Measurements from ENCODE around the gene SARS1. TPM values are rescaled to one million over a fixed set of nuclear protein-coding genes. Genes with fewer than 3 reads are reported as not detected.

Gene SARS1
- total and polyA plus RNA-seq, 2 of the 13 experiments (the other 11 are each of a cell fraction or from before 2014, with no cell fraction given) = 103 to 134 TPM

- TF ChIP-seq SNRNP70 (IDR thresholded peaks at IDR 0.05; ENCODE audit: low read depth, low read length) (no peak), YEATS2 (CRISPR knock-in tag; IDR thresholded peaks at IDR 0.05; ENCODE audit: borderline replicate concordance) (no peak), ZNF770 (CRISPR knock-in tag; IDR thresholded peaks at IDR 0.05) (peak; percentile 99), HNF1A (IDR thresholded peaks at IDR 0.05; ENCODE audit: low read depth) (no peak), HNF1A (CRISPR knock-in tag; IDR thresholded peaks at IDR 0.05; ENCODE audit: borderline replicate concordance) (no peak), ZNF296 (CRISPR knock-in tag; conservative IDR thresholded peaks at IDR 0.05) (no peak), GZF1 (CRISPR knock-in tag; IDR thresholded peaks at IDR 0.05) (no peak), ZBTB39 (CRISPR knock-in tag; IDR thresholded peaks at IDR 0.05) (no peak), KDM1A (CRISPR knock-in tag; IDR thresholded peaks at IDR 0.05) (peak; percentile 67; the same call in 1 of the 2 replicates), ZNF652 (CRISPR knock-in tag; IDR thresholded peaks at IDR 0.05; ENCODE audit: borderline replicate concordance, low read depth) (no peak)
- TF ChIP-seq, protein P1, sequence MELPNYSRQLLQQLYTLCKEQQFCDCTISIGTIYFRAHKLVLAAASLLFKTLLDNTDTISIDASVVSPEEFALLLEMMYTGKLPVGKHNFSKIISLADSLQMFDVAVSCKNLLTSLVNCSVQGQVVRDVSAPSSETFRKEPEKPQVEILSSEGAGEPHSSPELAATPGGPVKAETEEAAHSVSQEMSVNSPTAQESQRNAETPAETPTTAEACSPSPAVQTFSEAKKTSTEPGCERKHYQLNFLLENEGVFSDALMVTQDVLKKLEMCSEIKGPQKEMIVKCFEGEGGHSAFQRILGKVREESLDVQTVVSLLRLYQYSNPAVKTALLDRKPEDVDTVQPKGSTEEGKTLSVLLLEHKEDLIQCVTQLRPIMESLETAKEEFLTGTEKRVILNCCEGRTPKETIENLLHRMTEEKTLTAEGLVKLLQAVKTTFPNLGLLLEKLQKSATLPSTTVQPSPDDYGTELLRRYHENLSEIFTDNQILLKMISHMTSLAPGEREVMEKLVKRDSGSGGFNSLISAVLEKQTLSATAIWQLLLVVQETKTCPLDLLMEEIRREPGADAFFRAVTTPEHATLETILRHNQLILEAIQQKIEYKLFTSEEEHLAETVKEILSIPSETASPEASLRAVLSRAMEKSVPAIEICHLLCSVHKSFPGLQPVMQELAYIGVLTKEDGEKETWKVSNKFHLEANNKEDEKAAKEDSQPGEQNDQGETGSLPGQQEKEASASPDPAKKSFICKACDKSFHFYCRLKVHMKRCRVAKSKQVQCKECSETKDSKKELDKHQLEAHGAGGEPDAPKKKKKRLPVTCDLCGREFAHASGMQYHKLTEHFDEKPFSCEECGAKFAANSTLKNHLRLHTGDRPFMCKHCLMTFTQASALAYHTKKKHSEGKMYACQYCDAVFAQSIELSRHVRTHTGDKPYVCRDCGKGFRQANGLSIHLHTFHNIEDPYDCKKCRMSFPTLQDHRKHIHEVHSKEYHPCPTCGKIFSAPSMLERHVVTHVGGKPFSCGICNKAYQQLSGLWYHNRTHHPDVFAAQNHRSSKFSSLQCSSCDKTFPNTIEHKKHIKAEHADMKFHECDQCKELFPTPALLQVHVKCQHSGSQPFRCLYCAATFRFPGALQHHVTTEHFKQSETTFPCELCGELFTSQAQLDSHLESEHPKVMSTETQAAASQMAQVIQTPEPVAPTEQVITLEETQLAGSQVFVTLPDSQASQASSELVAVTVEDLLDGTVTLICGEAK (IDR thresholded peaks at IDR 0.05) = no peak
- TF ChIP-seq, protein P1 (CRISPR knock-in tag; IDR thresholded peaks at IDR 0.05) = no peak
Measured at GRCh38 chr1:109216662-109217061, 2.9 kb downstream of the SARS1 start (continued).

Measured in HepG2 (cell line).